Right cardiac atrium (tissue), 5 donors: ENCODE data around the gene AK4. TPM values are rescaled to one million over a fixed set of nuclear protein-coding genes. Genes with fewer than 3 reads are reported as not detected.

Experiments
- polyA plus RNA-seq: library from polyadenylated mRNA; stranded (reverse); fragments of 200-250 nt; gene quantifications from one replicate; pipeline ENCODE4 v1.2.3, GENCODE V29; 2013
- total RNA-seq, 4 donors: library from RNA; stranded (reverse); fragmentation: NEBNext Ultra II Directional; extraction: Animal tissue kit (Norgen Biotek cat#: 25700); gene quantifications; one replicate each; pipeline ENCODE4 v1.2.1, GENCODE V29; 2021
- donor health status: healthy with polysubstance abuse.
- donor health status: DM: no; HTN: yes; CAD: no.
- donor health status: DM: no; HTN: no; CAD: no.
- donor health status: DM: no; HTN: yes; CAD: no; lungs with severe emphysema.
- donor health status: DM: yes; HTN: yes; CAD: no.

Gene AK4
- total and polyA plus RNA-seq, 5 donors: 31.2 to 102 (median 89.3) TPM

Other genes with a start within 250 kb of the AK4 start
- gene JAK1, start 181.7 kb upstream of the AK4 start, total RNA-seq: 100 to 1,000 TPM in 1 of 4 donors, 10 to 100 TPM in 3; 76.6 to 106 (median 88.0) TPM
- gene JAK1, start 181.7 kb upstream of the AK4 start, polyA plus RNA-seq: 33.1 TPM
- 10 to 100 TPM; 17.7 to 26.8 (median 24.5) TPM for gene DNAJC6, start 161.3 kb downstream of the AK4 start, total RNA-seq
- 6.1 TPM for gene DNAJC6, start 161.3 kb downstream of the AK4 start, polyA plus RNA-seq